Activated naive CD8-positive, alpha-beta T cell (primary cell): ENCODE data around the gene RFWD3.

Experiments used
- H3K27ac Mint-ChIP-seq: one replicate; pipeline ENCODE4 v1.8.0; 2021; ENCODE audit warnings: mixed read lengths
- H3K27me3 Mint-ChIP-seq: one replicate; pipeline ENCODE4 v1.8.0; 2021; ENCODE audit warnings: mixed read lengths
- H3K36me3 Mint-ChIP-seq: one replicate; pipeline ENCODE4 v1.8.0; 2021; ENCODE audit warnings: mixed read lengths
- H3K4me1 Mint-ChIP-seq: one replicate; pipeline ENCODE4 v1.8.0; 2021; ENCODE audit warnings: low read depth, mixed read lengths
- H3K4me3 Mint-ChIP-seq: one replicate; pipeline ENCODE4 v1.8.0; 2021; ENCODE audit warnings: mild to moderate bottlenecking, mixed read lengths
- H3K9me3 Mint-ChIP-seq: one replicate; pipeline ENCODE4 v1.8.0; 2021; ENCODE audit warnings: low read depth, mixed read lengths

The RFWD3 gene

GRCh38 chr16:74650966-74651567 is 15.6 kb downstream of the RFWD3 start:
- H3K4me1 Mint-ChIP-seq = peaks cover 36% of the 10 kb centered on the region
- H3K4me3 Mint-ChIP-seq = no peak overlapping the region
- H3K27me3 Mint-ChIP-seq = no peaks in the 10 kb centered on the region
- H3K36me3 Mint-ChIP-seq = no peaks in the 10 kb centered on the region
- no peaks in the 10 kb centered on the region for H3K9me3 Mint-ChIP-seq
- H3K27ac Mint-ChIP-seq = peak overlapping the region; percentile 46

- Mint-ChIP-seq H3K4me3 (no peak overlapping the region), H3K4me1 (peaks cover 29% of the 10 kb centered on the region), H3K36me3 (no peaks in the 10 kb centered on the region), H3K9me3 (no peaks in the 10 kb centered on the region), H3K27ac (no peak overlapping the region), H3K27me3 (no peaks in the 10 kb centered on the region)
These were observed 16.7 kb downstream of the RFWD3 start for GRCh38 chr16:74649839-74650504.

- H3K4me1 Mint-ChIP-seq = peaks cover 2% of the 10 kb centered on the region
- H3K4me3 Mint-ChIP-seq = no peak overlapping the region
- H3K36me3 Mint-ChIP-seq = peaks cover 2% of the 10 kb centered on the region
- H3K27ac Mint-ChIP-seq = no peak overlapping the region
- H3K27me3 Mint-ChIP-seq = no peaks in the 10 kb centered on the region
- H3K9me3 Mint-ChIP-seq = no peaks in the 10 kb centered on the region
These were observed 24.7 kb downstream of the RFWD3 start for GRCh38 chr16:74641969-74642368.

GRCh38 chr16:74637742-74638453 is 28.8 kb downstream of the RFWD3 start:
- peaks cover 2% of the 10 kb centered on the region for H3K36me3 Mint-ChIP-seq
- H3K4me1 Mint-ChIP-seq = peaks cover 2% of the 10 kb centered on the region
- no peak overlapping the region for H3K4me3 Mint-ChIP-seq
- H3K27ac Mint-ChIP-seq = no peak overlapping the region
- no peaks in the 10 kb centered on the region for H3K27me3 Mint-ChIP-seq
- H3K9me3 Mint-ChIP-seq = no peaks in the 10 kb centered on the region

- Mint-ChIP-seq H3K27ac (no peak overlapping the region), H3K4me1 (peaks cover 2% of the 10 kb centered on the region), H3K36me3 (peaks cover 2% of the 10 kb centered on the region), H3K4me3 (no peak overlapping the region), H3K27me3 (no peaks in the 10 kb centered on the region), H3K9me3 (no peaks in the 10 kb centered on the region)
These were observed 31.4 kb downstream of the RFWD3 start for GRCh38 chr16:74635303-74635702.

- Mint-ChIP-seq H3K36me3 (peaks cover 2% of the 10 kb centered on the region), H3K4me1 (no peaks in the 10 kb centered on the region), H3K27me3 (no peaks in the 10 kb centered on the region), H3K27ac (no peak overlapping the region), H3K4me3 (no peak overlapping the region), H3K9me3 (no peaks in the 10 kb centered on the region)
These were observed 33.0 kb downstream of the RFWD3 start for GRCh38 chr16:74633686-74634085.

GRCh38 chr16:74627506-74628220 is 39.0 kb downstream of the RFWD3 start:
- H3K9me3 Mint-ChIP-seq = no peaks in the 10 kb centered on the region
- H3K27me3 Mint-ChIP-seq = no peaks in the 10 kb centered on the region
- peaks cover 21% of the 10 kb centered on the region for H3K4me1 Mint-ChIP-seq
- H3K36me3 Mint-ChIP-seq = peaks cover 9% of the 10 kb centered on the region
- peak overlapping the region; percentile 85 for H3K27ac Mint-ChIP-seq
- no peak overlapping the region for H3K4me3 Mint-ChIP-seq

- Mint-ChIP-seq H3K4me3 (peak overlapping the region; percentile 38), H3K27me3 (no peaks in the 10 kb centered on the region), H3K27ac (peak overlapping the region; percentile 85), H3K36me3 (peaks cover 9% of the 10 kb centered on the region), H3K9me3 (no peaks in the 10 kb centered on the region), H3K4me1 (peaks cover 21% of the 10 kb centered on the region)
These were observed 39.8 kb downstream of the RFWD3 start for GRCh38 chr16:74626741-74627416.

GRCh38 chr16:74625500-74626350 is 41.0 kb downstream of the RFWD3 start:
- peak overlapping the region; percentile 85 for H3K27ac Mint-ChIP-seq
- no peak overlapping the region for H3K4me3 Mint-ChIP-seq
- H3K9me3 Mint-ChIP-seq = no peaks in the 10 kb centered on the region
- peaks cover 21% of the 10 kb centered on the region for H3K4me1 Mint-ChIP-seq
- H3K36me3 Mint-ChIP-seq = peaks cover 9% of the 10 kb centered on the region
- H3K27me3 Mint-ChIP-seq = no peaks in the 10 kb centered on the region

GRCh38 chr16:74623839-74624235 is 42.8 kb downstream of the RFWD3 start:
- no peak overlapping the region for H3K27ac Mint-ChIP-seq
- H3K4me1 Mint-ChIP-seq = peaks cover 21% of the 10 kb centered on the region

GRCh38 chr16:74623214-74623838 is 43.4 kb downstream of the RFWD3 start:
- H3K4me1 Mint-ChIP-seq = peaks cover 21% of the 10 kb centered on the region

More at GRCh38 chr16:74623839-74624235, 42.8 kb downstream of the RFWD3 start:
- H3K9me3 Mint-ChIP-seq = no peaks in the 10 kb centered on the region
- H3K27me3 Mint-ChIP-seq = no peaks in the 10 kb centered on the region
- peaks cover 9% of the 10 kb centered on the region for H3K36me3 Mint-ChIP-seq
- no peak overlapping the region for H3K4me3 Mint-ChIP-seq

GRCh38 chr16:74622005-74622404 is 44.7 kb downstream of the RFWD3 start:
- peaks cover 20% of the 10 kb centered on the region for H3K4me1 Mint-ChIP-seq
- H3K4me3 Mint-ChIP-seq = no peak overlapping the region
- no peaks in the 10 kb centered on the region for H3K9me3 Mint-ChIP-seq
- peaks cover 9% of the 10 kb centered on the region for H3K36me3 Mint-ChIP-seq
- no peak overlapping the region for H3K27ac Mint-ChIP-seq
- no peaks in the 10 kb centered on the region for H3K27me3 Mint-ChIP-seq

More at GRCh38 chr16:74623214-74623838, 43.4 kb downstream of the RFWD3 start:
- Mint-ChIP-seq H3K27ac (peak overlapping the region; percentile 28), H3K36me3 (peaks cover 9% of the 10 kb centered on the region), H3K4me3 (no peak overlapping the region), H3K9me3 (no peaks in the 10 kb centered on the region), H3K27me3 (no peaks in the 10 kb centered on the region)

GRCh38 chr16:74617206-74617788 is 49.4 kb downstream of the RFWD3 start:
- Mint-ChIP-seq H3K27ac (peak overlapping the region; percentile 64), H3K4me3 (no peak overlapping the region), H3K36me3 (peaks cover 3% of the 10 kb centered on the region), H3K27me3 (no peaks in the 10 kb centered on the region), H3K9me3 (no peaks in the 10 kb centered on the region), H3K4me1 (peaks cover 9% of the 10 kb centered on the region)
